Vagina (tissue), 2 donors: ENCODE data around the gene SYCP3. TPM values are rescaled to one million over a fixed set of nuclear protein-coding genes. Genes with fewer than 3 reads are reported as not detected.

Experiments
- DNase-seq, 2 donors: peaks; one replicate each; pipeline ENCODE4 v3.0.0-alpha.2; 2017; ENCODE audit errors: extremely low spot score in 2 of 2
- H3K27ac ChIP-seq: fragments of 200-600 bp; sonication (generic); one replicate; pipeline ENCODE4 v1.5.1; 2019
- H3K27me3 ChIP-seq: fragments of 200-600 bp; sonication (generic); one replicate; pipeline ENCODE4 v1.5.1; 2019
- H3K36me3 ChIP-seq, 2 donors: fragments of 200-600 bp; sonication (generic); one replicate each; pipeline ENCODE4 v1.5.1; 2017 to 2019
- H3K4me1 ChIP-seq: fragments of 200-600 bp; sonication (generic); one replicate; pipeline ENCODE4 v1.5.1; 2019
- H3K4me3 ChIP-seq, 2 donors: fragments of 200-600 bp; sonication (generic); 1 replicate in 1 of 2; 2 replicates in 1 of 2; pipeline ENCODE4 v1.5.1; 2016 to 2019
- H3K9me3 ChIP-seq: fragments of 200-600 bp; sonication (generic); one replicate; pipeline ENCODE4 v1.5.1; 2019
- POLR2A ChIP-seq, 2 donors: fragments of 450-650 bp; IDR thresholded peaks; one replicate each; pipeline ENCODE4 v1.6.1; 2017; ENCODE audit warnings: antibody characterized with exemption in 2 of 2, mild to moderate bottlenecking in 2 of 2, moderate library complexity in 2 of 2
- POLR2AphosphoS5 ChIP-seq, 2 donors: sonication (generic); formaldehyde crosslinking; IDR thresholded peaks; one replicate each; pipeline ENCODE4 v1.9.0; 2017; ENCODE audit warnings: antibody characterized with exemption in 2 of 2, mild to moderate bottlenecking in 2 of 2, low read depth in 1 of 2; ENCODE audit not compliant: insufficient read depth in 1 of 2
- intact Hi-C: fragments of 100-400 bp; cut with DNase I; formaldehyde crosslinking; loops from one replicate; pipeline ENCODE4 v1.15.1; 2023
- total RNA-seq: library from RNA; depleted of rRNA; stranded (reverse); fragments of >200 nt; gene quantifications from one replicate; pipeline ENCODE4 v1.2.3, GENCODE V29; 2016
- TF ChIP-seq, protein P1 (sequence below), 3 experiments: fragments of 450-650 bp in 2 of 3; fragments of 200-600 bp in 1 of 3; sonication (generic) in 1 of 3; IDR thresholded peaks; one replicate each; pipeline ENCODE4 v1.5.1; 2017 to 2019; ENCODE audit warnings: antibody characterized with exemption in 3 of 3, mild to moderate bottlenecking in 2 of 3, moderate library complexity in 2 of 3

SYCP3 gene
- total RNA-seq, 1 donor from 2014 or later, result not detected

- intact Hi-C loops, result no loop called here
These were observed 22.1 kb upstream of the SYCP3 start for GRCh38 chr12:101761350-101761749.

DNA sequence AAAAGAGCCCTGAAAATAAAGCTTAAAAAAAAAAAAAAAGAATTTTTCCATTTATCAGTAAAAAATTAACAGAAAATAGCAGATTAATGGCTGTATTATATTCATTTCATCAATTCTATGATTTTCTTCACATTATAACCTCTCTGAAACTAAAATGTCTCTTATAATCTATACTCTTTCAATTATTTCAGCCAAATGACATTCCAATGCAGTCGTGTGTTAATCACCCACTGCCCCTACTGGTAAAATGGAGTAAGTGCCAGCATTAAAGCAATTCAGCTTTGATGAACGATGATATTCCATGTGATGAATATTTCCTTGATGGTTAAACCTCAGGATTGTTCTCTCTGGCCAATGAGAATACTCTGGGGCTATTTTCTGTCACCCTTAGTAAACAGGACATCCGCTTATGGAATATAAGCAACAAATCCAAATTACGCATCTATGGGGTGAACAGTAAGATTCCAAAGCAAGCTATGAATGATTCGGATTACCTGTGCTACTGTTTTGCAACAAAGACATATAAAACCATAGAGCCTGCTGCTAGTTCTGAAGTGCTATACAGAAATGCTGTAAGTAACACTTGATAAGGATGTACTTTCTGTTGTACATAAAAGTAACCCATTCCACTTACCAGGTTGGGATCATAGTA lies 20.3 kb upstream of the SYCP3 start:
- H3K36me3 ChIP-seq, result peaks cover 0 to 20% of the 10 kb centered on the region in 2 donors
- no peak for TF ChIP-seq POLR2A (IDR thresholded peaks at IDR 0.05)
- TF ChIP-seq, protein P1, sequence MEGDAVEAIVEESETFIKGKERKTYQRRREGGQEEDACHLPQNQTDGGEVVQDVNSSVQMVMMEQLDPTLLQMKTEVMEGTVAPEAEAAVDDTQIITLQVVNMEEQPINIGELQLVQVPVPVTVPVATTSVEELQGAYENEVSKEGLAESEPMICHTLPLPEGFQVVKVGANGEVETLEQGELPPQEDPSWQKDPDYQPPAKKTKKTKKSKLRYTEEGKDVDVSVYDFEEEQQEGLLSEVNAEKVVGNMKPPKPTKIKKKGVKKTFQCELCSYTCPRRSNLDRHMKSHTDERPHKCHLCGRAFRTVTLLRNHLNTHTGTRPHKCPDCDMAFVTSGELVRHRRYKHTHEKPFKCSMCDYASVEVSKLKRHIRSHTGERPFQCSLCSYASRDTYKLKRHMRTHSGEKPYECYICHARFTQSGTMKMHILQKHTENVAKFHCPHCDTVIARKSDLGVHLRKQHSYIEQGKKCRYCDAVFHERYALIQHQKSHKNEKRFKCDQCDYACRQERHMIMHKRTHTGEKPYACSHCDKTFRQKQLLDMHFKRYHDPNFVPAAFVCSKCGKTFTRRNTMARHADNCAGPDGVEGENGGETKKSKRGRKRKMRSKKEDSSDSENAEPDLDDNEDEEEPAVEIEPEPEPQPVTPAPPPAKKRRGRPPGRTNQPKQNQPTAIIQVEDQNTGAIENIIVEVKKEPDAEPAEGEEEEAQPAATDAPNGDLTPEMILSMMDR (IDR thresholded peaks at IDR 0.05), result peak; percentile 41 to 59 (median 47)
- no peaks in the 10 kb centered on the region for H3K27me3 ChIP-seq
- no peaks in the 10 kb centered on the region for H3K9me3 ChIP-seq
- peaks cover 7% of the 10 kb centered on the region for H3K4me1 ChIP-seq
- no peak overlapping the region for H3K4me3 ChIP-seq
- H3K27ac ChIP-seq, result no peak overlapping the region
- intact Hi-C loops, result loop anchor here (10.0 kb wide), 1 partner anchor 345 kb away; no protein-coding TSS in a partner anchor
- no peak for DNase-seq

More at GRCh38 chr12:101761350-101761749, 22.1 kb upstream of the SYCP3 start:
- H3K4me1 ChIP-seq, result peaks cover 9% of the 10 kb centered on the region
- no peak overlapping the region for H3K27ac ChIP-seq
- no peak for DNase-seq
- H3K36me3 ChIP-seq, result peaks cover 0 to 24% of the 10 kb centered on the region in 2 donors
- TF ChIP-seq, protein P1 (IDR thresholded peaks at IDR 0.05), result no peak
- no peak for TF ChIP-seq POLR2AphosphoS5 (IDR thresholded peaks at IDR 0.05; ENCODE audit: insufficient read depth in 1 of 2, low read depth in 1 of 2)
- no peak for TF ChIP-seq POLR2A (IDR thresholded peaks at IDR 0.05)
- H3K9me3 ChIP-seq, result no peaks in the 10 kb centered on the region
- no peaks in the 10 kb centered on the region for H3K27me3 ChIP-seq
- H3K4me3 ChIP-seq, result no peak overlapping the region

DNA sequence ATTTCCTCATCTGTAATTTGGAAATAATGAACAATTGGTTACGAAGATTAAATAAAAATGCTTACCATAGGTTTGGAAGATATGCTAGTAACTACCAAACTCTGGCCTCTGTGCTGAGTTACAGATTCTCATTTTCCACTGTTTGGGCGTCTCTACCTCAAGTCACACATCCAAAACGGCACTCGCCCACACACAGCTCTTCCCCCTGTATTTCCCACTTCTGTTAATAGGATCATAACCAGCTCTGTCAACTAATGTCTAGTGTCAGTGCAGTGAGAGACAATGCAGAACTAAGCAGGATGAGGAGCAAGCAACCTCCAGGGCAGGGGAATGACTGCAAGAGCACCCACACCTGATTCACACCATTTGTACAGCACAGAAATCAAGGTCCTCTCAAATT lies 10.9 kb upstream of the SYCP3 start:
- intact Hi-C loops, result loop anchor here (10.0 kb wide), 1 partner anchor 335 kb away; no protein-coding TSS in a partner anchor
- no peak for DNase-seq
- TF ChIP-seq POLR2A (IDR thresholded peaks at IDR 0.05) (no peak), POLR2AphosphoS5 (IDR thresholded peaks at IDR 0.05; ENCODE audit: insufficient read depth in 1 of 2, low read depth in 1 of 2) (no peak)
- TF ChIP-seq, protein P1 (IDR thresholded peaks at IDR 0.05), result no peak
- no peaks in the 10 kb centered on the region for H3K27me3 ChIP-seq
- peaks cover 0 to 35% of the 10 kb centered on the region in 2 donors for H3K36me3 ChIP-seq
- H3K4me1 ChIP-seq, result no peaks in the 10 kb centered on the region
- H3K27ac ChIP-seq, result no peak overlapping the region
- H3K9me3 ChIP-seq, result no peaks in the 10 kb centered on the region
- no peak overlapping the region for H3K4me3 ChIP-seq

DNA sequence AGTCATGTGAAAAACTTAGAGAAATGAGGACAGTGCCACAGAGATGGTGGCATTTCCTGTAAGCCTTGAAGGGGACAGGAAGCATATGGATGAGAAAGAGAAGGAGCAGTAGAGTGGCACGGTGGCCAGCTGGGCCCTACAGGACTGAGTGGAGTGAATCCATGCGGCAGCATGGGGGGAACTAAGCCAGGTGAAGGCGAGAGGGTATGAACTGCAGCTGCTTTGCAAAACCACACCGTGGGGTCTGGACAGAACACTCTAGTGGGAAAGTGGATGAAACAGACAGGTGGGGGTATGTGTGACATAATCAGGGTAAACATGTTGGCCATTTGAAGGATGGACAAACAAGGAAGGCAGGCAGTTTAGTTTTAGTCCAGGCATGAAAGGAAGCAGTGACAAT lies 10.4 kb upstream of the SYCP3 start:
- peaks cover 0 to 35% of the 10 kb centered on the region in 2 donors for H3K36me3 ChIP-seq
- TF ChIP-seq POLR2A (IDR thresholded peaks at IDR 0.05) (no peak), POLR2AphosphoS5 (IDR thresholded peaks at IDR 0.05; ENCODE audit: insufficient read depth in 1 of 2, low read depth in 1 of 2) (no peak)
- TF ChIP-seq, protein P1 (IDR thresholded peaks at IDR 0.05), result no peak
- DNase-seq, result no peak
- no peaks in the 10 kb centered on the region for H3K9me3 ChIP-seq
- no peak overlapping the region for H3K27ac ChIP-seq
- H3K4me3 ChIP-seq, result no peak overlapping the region
- no peaks in the 10 kb centered on the region for H3K27me3 ChIP-seq
- no peaks in the 10 kb centered on the region for H3K4me1 ChIP-seq
- intact Hi-C loops, result loop anchor here (10.0 kb wide), 1 partner anchor 335 kb away; no protein-coding TSS in a partner anchor

GRCh38 chr12:101748907-101749306 lies 9.6 kb upstream of the SYCP3 start:
- H3K4me3 ChIP-seq, result no peak overlapping the region
- no peaks in the 10 kb centered on the region for H3K4me1 ChIP-seq
- no peak for TF ChIP-seq POLR2AphosphoS5 (IDR thresholded peaks at IDR 0.05; ENCODE audit: insufficient read depth in 1 of 2, low read depth in 1 of 2)
- TF ChIP-seq, protein P1 (IDR thresholded peaks at IDR 0.05), result no peak
- TF ChIP-seq POLR2A (IDR thresholded peaks at IDR 0.05), result no peak
- peaks cover 0 to 40% of the 10 kb centered on the region in 2 donors for H3K36me3 ChIP-seq
- intact Hi-C loops, result no loop called here
- H3K27me3 ChIP-seq, result no peaks in the 10 kb centered on the region
- no peak for DNase-seq
- H3K27ac ChIP-seq, result no peak overlapping the region
- H3K9me3 ChIP-seq, result no peaks in the 10 kb centered on the region
